IMR-90 (cell line): ENCODE measurements around the gene MAP2. TPM values are rescaled to one million over a fixed set of nuclear protein-coding genes. Genes with fewer than 3 reads are reported as not detected.
A peak's percentile ranks its signal among the peaks of the same experiment; 100 is the strongest.

ENCODE experiments used
- ATAC-seq: fragments of 200-7000 bp; cut with Tn5 transposase; 2 replicates; pipeline ENCODE4 v1.9.1; 2020; ENCODE audit warnings: low read depth, mild to moderate bottlenecking, moderate library complexity
- BruUV-seq: library from RNA; stranded (reverse); fragments of 400-500 nt; replicated peaks from 2 replicates; lab custom pipeline; 2021; lab: Mats Ljungman, UMichigan
- CTCF ChIA-PET: fragments of 300-600 bp; formaldehyde crosslinking; extraction: SDS; loops from one replicate; lab custom pipeline; 2021; ENCODE audit warnings: antibody characterized with exemption; lab: Yijun Ruan, JAX
- POLR2A ChIA-PET: fragments of 300-600 bp; sonication (Branson Sonifier 250); formaldehyde crosslinking; loops from one replicate; lab custom pipeline; 2022; ENCODE audit warnings: antibody characterized with exemption; ENCODE audit not compliant: unreplicated experiment; lab: Charles Lee
- DNase-seq: peaks from one replicate; pipeline ENCODE4 v3.0.0; 2013
- H2AFZ ChIP-seq: replicated peaks from 2 replicates; pipeline ENCODE3; 2013; ENCODE audit warnings: low read length, mild to moderate bottlenecking; ENCODE audit not compliant: poor library complexity
- H2AK5ac ChIP-seq: 2 replicates; pipeline ENCODE4 v1.6.1; 2013; ENCODE audit warnings: low read depth, low read length, inconsistent platforms
- H2AK9ac ChIP-seq: replicated peaks from 2 replicates; pipeline ENCODE3; 2013; ENCODE audit warnings: mild to moderate bottlenecking, low read depth, low read length, moderate library complexity; ENCODE audit not compliant: poor library complexity
- H2BK120ac ChIP-seq: 2 replicates; pipeline ENCODE4 v1.6.1; 2013; ENCODE audit warnings: low read depth, low read length, inconsistent platforms
- H2BK15ac ChIP-seq: 3 replicates; pipeline ENCODE4 v1.6.1; 2013; ENCODE audit warnings: low read depth, low read length, inconsistent platforms
- H2BK20ac ChIP-seq: 2 replicates; pipeline ENCODE4 v1.6.1; 2013; ENCODE audit warnings: low read depth, mild to moderate bottlenecking, inconsistent platforms, low read length, moderate library complexity
- H2BK5ac ChIP-seq: 2 replicates; pipeline ENCODE4 v1.6.1; 2013; ENCODE audit warnings: mild to moderate bottlenecking, low read depth, low read length, inconsistent platforms; ENCODE audit not compliant: poor library complexity, severe bottlenecking
- H3K14ac ChIP-seq: replicated peaks from 2 replicates; pipeline ENCODE4 v1.6.1; 2013; ENCODE audit warnings: low read depth, low read length, inconsistent platforms
- H3K18ac ChIP-seq: 2 replicates; pipeline ENCODE4 v1.6.1; 2013; ENCODE audit warnings: low read depth, low read length, control low read depth
- H3K23ac ChIP-seq: 2 replicates; pipeline ENCODE4 v1.6.1; 2013; ENCODE audit warnings: low read depth, low read length, inconsistent platforms
- H3K27ac ChIP-seq: 2 replicates; pipeline ENCODE4 v1.5.1; 2013; ENCODE audit warnings: mild to moderate bottlenecking, control low read depth, low read length; ENCODE audit not compliant: insufficient read depth
- H3K27me3 ChIP-seq: 2 replicates; pipeline ENCODE4 v1.6.1; 2013; ENCODE audit warnings: low read length; ENCODE audit not compliant: control insufficient read depth, insufficient read depth
- H3K36me3 ChIP-seq: 2 replicates; pipeline ENCODE4 v1.6.1; 2013; ENCODE audit warnings: low read length, mixed read lengths; ENCODE audit not compliant: control insufficient read depth, insufficient read depth
- H3K4ac ChIP-seq: 2 replicates; pipeline ENCODE4 v1.6.1; 2013; ENCODE audit warnings: low read depth, low read length, inconsistent platforms
- H3K4me1 ChIP-seq: 2 replicates; pipeline ENCODE4 v1.6.1; 2013; ENCODE audit warnings: low read length, mixed read lengths; ENCODE audit not compliant: control insufficient read depth, insufficient read depth
- H3K4me2 ChIP-seq: 2 replicates; pipeline ENCODE4 v1.6.1; 2013; ENCODE audit warnings: low read depth, mild to moderate bottlenecking, control low read depth, low read length, moderate library complexity
- H3K4me3 ChIP-seq: 2 replicates; pipeline ENCODE4 v1.5.1; 2013; ENCODE audit warnings: low read depth, mild to moderate bottlenecking, control low read depth, low read length, moderate library complexity; ENCODE audit not compliant: insufficient read depth
- H3K56ac ChIP-seq: 2 replicates; pipeline ENCODE4 v1.6.1; 2013; ENCODE audit warnings: low read length, inconsistent platforms; ENCODE audit not compliant: insufficient read depth; ENCODE audit errors: extremely low read depth
- H3K79me1 ChIP-seq, 2 experiments: 2 replicates each; pipeline ENCODE4 v1.6.1; 2013; ENCODE audit warnings: low read length in 2 of 2, inconsistent platforms in 1 of 2, low read depth in 1 of 2
- H3K9ac ChIP-seq: 2 replicates; pipeline ENCODE4 v1.6.1; 2013; ENCODE audit warnings: low read depth, low read length, control low read depth
- H3K9me1 ChIP-seq: 2 replicates; pipeline ENCODE4 v1.6.1; 2013; ENCODE audit warnings: low read length, inconsistent platforms; ENCODE audit not compliant: insufficient read depth
- H3K9me3 ChIP-seq: 2 replicates; pipeline ENCODE4 v1.6.1; 2013; ENCODE audit warnings: low read length; ENCODE audit not compliant: control insufficient read depth, insufficient read depth
- H4K20me1 ChIP-seq: 2 replicates; pipeline ENCODE4 v1.6.1; 2013; ENCODE audit warnings: low read length, inconsistent platforms; ENCODE audit not compliant: insufficient read depth
- H4K5ac ChIP-seq: 2 replicates; pipeline ENCODE4 v1.6.1; 2013; ENCODE audit warnings: mild to moderate bottlenecking, low read depth, low read length, control low read depth
- H4K8ac ChIP-seq, 2 experiments: 2 replicates each; pipeline ENCODE4 v1.6.1; 2013; ENCODE audit warnings: low read depth in 2 of 2, low read length in 2 of 2, control low read depth in 1 of 2, inconsistent platforms in 1 of 2
- H4K91ac ChIP-seq: 2 replicates; pipeline ENCODE4 v1.6.1; 2013; ENCODE audit warnings: low read depth, low read length, inconsistent platforms; ENCODE audit not compliant: insufficient read depth
- FOS ChIP-seq: fragments of 150-350 bp; IDR thresholded peaks from 2 replicates; pipeline ENCODE4 v1.6.1; 2016; ENCODE audit warnings: low read depth, low read length
- POLR2A ChIP-seq: IDR thresholded peaks from 2 replicates; pipeline ENCODE4 v1.6.1; 2012; ENCODE audit warnings: mild to moderate bottlenecking, low read depth, low read length
- RAD21 ChIP-seq: IDR thresholded peaks from 2 replicates; pipeline ENCODE4 v1.6.1; 2012; ENCODE audit warnings: low read length, improper control_type of control experiment
- WGBS, 2 experiments: methylation state at CpG; one replicate each; pipeline versions ENCODE4 v1.1.5 to v1.1.7; 2013; ENCODE audit warnings: missing lambda C conversion rate in 2 of 2; ENCODE audit not compliant: insufficient read length in 1 of 2; ENCODE audit errors: extremely low coverage in 2 of 2; 5-methylcytosine and 5-hydroxymethylcytosine counted together
- dilution Hi-C: fragments of 300-500 bp; cut with HindIII; formaldehyde crosslinking; loops from one replicate; pipeline ENCODE4 v1.14.3; 2018; ENCODE audit warnings: low sequenced_read_pairs; ENCODE audit not compliant: unreplicated experiment
- in situ Hi-C: fragments of 300-500 bp; cut with MboI; formaldehyde crosslinking; loops from 3 replicates; pipeline ENCODE4 v1.14.3; 2019; ENCODE audit warnings: low sequenced_read_pairs, inconsistent platforms, mixed read lengths
- intact Hi-C: fragments of 100-400 bp; cut with micrococcal nuclease; formaldehyde crosslinking; loops from 2 replicates; pipeline ENCODE4 v1.10.0; 2022
- polyA plus RNA-seq, 3 experiments: library from polyadenylated mRNA; depleted of rRNA; stranded (reverse); fragments of >200 nt; gene quantifications; 2 replicates each; pipeline ENCODE4 v1.2.3, GENCODE V29; 2012; ENCODE audit warnings: low replicate concordance in 1 of 3
- total RNA-seq: library from RNA; depleted of rRNA; stranded (reverse); fragments of >200 nt; gene quantifications from 2 replicates; pipeline ENCODE4 v1.2.3, GENCODE V29; 2012

Gene MAP2
- total and polyA plus RNA-seq, 2 of the 4 experiments (the other 2 are of a cell fraction) = 0.29 to 0.36 TPM

GRCh38 chr2:209523867-209524266 is 100.0 kb downstream of the MAP2 start:
- Histone ChIP-seq H3K4me1 (0 out of 2 replicates have a peak, but pooled peaks cover 1% of the 10 kb centered on the region), H2AK5ac (no peak overlapping the region), H3K27ac (no peak overlapping the region), H3K18ac (no peak overlapping the region), H3K27me3 (no peaks in the 10 kb centered on the region), H4K91ac (no peak overlapping the region), H4K8ac (no peak overlapping the region), H3K79me1 (no peaks in the 10 kb centered on the region), H3K9me3 (no peaks in the 10 kb centered on the region), H2BK20ac (no peak overlapping the region), H2AFZ (no peak overlapping the region), H2BK120ac (no peak overlapping the region), H3K36me3 (no peaks in the 10 kb centered on the region), H3K23ac (no peak overlapping the region), H3K4me2 (no peak overlapping the region), H3K9ac (no peak overlapping the region), H2AK9ac (no peak overlapping the region), H3K4ac (no peak overlapping the region), H3K14ac (no peak overlapping the region), H3K4me3 (no peak overlapping the region), H4K20me1 (no peaks in the 10 kb centered on the region), H4K5ac (no peak overlapping the region), H3K56ac (no peak overlapping the region), H2BK15ac (no peak overlapping the region), H2BK5ac (no peak overlapping the region), H3K9me1 (peaks cover 4% of the 10 kb centered on the region)
- DNase-seq = peak; percentile 2
- WGBS, 2 experiments = no CpG with 5 or more reads among the region's 2 CpGs
- ChIA-PET CTCF (interaction anchor here (0.6 to 1.2 kb wide), 2 partner anchors 19 to 190 kb away, joined by 5 to 7 read pairs; no protein-coding TSS in a partner anchor), POLR2A (no interaction called here)
- dilution Hi-C loops (no loop called here), in situ Hi-C loops (no loop called here), intact Hi-C loops (no loop called here)
- TF ChIP-seq RAD21 (no peak), FOS (no peak), POLR2A (no peak)
- BruUV-seq = no TSS peak
- ATAC-seq = no peak
